ENCODE results near the gene UPK3BL1. TPM values are rescaled to one million over a fixed set of nuclear protein-coding genes. Genes with fewer than 3 reads are reported as not detected.
"Not testable (repeated sequence)": the region's sequence is repeated elsewhere in the genome, so short reads cannot be mapped to it uniquely, and the experiment has no call there.

The UPK3BL1 gene
- total and polyA plus RNA-seq, 2 of the 4 experiments (the other 2 are of a cell fraction), result 1.6 to 21.1 TPM

- H3K79me1 ChIP-seq (ENCODE audit: low read depth in 1 of 2, low read length in 2 of 2); dilution Hi-C loops (cut with HindIII; ENCODE audit: low sequenced_read_pairs, unreplicated experiment); H2BK20ac ChIP-seq (ENCODE audit: low read depth, low read length); H3K4me2 ChIP-seq (ENCODE audit: low read depth, low read length); H4K91ac ChIP-seq (ENCODE audit: insufficient read depth, low read depth, low read length); H3K9ac ChIP-seq (ENCODE audit: low read depth, low read length); H3K27me3 ChIP-seq (ENCODE audit: control insufficient read depth, insufficient read depth, low read length); H2BK120ac ChIP-seq (ENCODE audit: low read depth, low read length); H3K56ac ChIP-seq (ENCODE audit: extremely low read depth, insufficient read depth, low read length); H3K36me3 ChIP-seq (ENCODE audit: control insufficient read depth, insufficient read depth, low read length); intact Hi-C loops (cut with micrococcal nuclease); H3K9me3 ChIP-seq (ENCODE audit: control insufficient read depth, insufficient read depth, low read length); H3K9me1 ChIP-seq (ENCODE audit: insufficient read depth, low read length); H2AK5ac ChIP-seq (ENCODE audit: low read depth, low read length); H2AK9ac ChIP-seq (replicated peaks; ENCODE audit: low read depth, low read length, poor library complexity); ATAC-seq (ENCODE audit: low read depth); BruUV-seq (replicated peaks); POLR2A ChIA-PET (ENCODE audit: unreplicated experiment); in situ Hi-C loops (cut with MboI; ENCODE audit: low sequenced_read_pairs); H3K23ac ChIP-seq (ENCODE audit: low read depth, low read length); H3K14ac ChIP-seq (replicated peaks; ENCODE audit: low read depth, low read length); H3K27ac ChIP-seq (ENCODE audit: insufficient read depth, low read length); H2AFZ ChIP-seq (replicated peaks; ENCODE audit: low read length, poor library complexity); H3K18ac ChIP-seq (ENCODE audit: low read depth, low read length); H3K4ac ChIP-seq (ENCODE audit: low read depth, low read length); H2BK15ac ChIP-seq (ENCODE audit: low read depth, low read length); H4K20me1 ChIP-seq (ENCODE audit: insufficient read depth, low read length); H2BK5ac ChIP-seq (ENCODE audit: low read depth, low read length, poor library complexity, severe bottlenecking); H4K5ac ChIP-seq (ENCODE audit: low read depth, low read length); H3K4me3 ChIP-seq (ENCODE audit: insufficient read depth, low read depth, low read length); DNase-seq; H3K4me1 ChIP-seq (ENCODE audit: control insufficient read depth, insufficient read depth, low read length); H4K8ac ChIP-seq (ENCODE audit: low read depth in 2 of 2, low read length in 2 of 2); CTCF ChIA-PET: not testable (repeated sequence)
- WGBS, 2 experiments (ENCODE audit: extremely low coverage in 2 of 2, insufficient read length in 1 of 2), result no CpG with 5 or more reads among the region's 12 CpGs
Observed at GRCh38 chr7:102602317-102602716, 40.3 kb downstream of the UPK3BL1 start.

DNA sequence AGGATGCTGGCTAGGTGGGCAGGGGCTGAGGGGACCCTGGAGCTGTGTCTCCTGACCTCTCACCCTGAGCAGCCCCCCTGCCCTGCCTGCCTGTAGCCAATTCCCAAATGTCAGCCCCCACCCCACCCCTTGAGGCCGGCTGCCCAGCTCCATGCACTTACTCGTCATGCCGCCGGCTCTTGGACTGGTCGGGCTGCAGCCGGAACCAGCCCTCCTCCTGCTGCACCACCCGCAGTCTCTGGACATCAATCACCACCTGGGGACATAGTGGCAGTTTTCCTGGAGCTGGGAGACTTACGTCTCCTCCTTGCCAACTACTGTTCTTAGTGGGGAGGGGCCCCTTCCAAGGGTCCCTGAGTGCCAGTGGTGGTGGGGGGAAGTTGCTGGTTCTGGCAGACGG is 42.9 kb downstream of the UPK3BL1 start:
- H3K14ac ChIP-seq (replicated peaks; ENCODE audit: low read depth, low read length); H3K56ac ChIP-seq (ENCODE audit: extremely low read depth, insufficient read depth, low read length); H2BK5ac ChIP-seq (ENCODE audit: low read depth, low read length, poor library complexity, severe bottlenecking); H3K18ac ChIP-seq (ENCODE audit: low read depth, low read length); DNase-seq; H2AFZ ChIP-seq (replicated peaks; ENCODE audit: low read length, poor library complexity); dilution Hi-C loops (cut with HindIII; ENCODE audit: low sequenced_read_pairs, unreplicated experiment); CTCF ChIA-PET; H2BK120ac ChIP-seq (ENCODE audit: low read depth, low read length); H3K4me3 ChIP-seq (ENCODE audit: insufficient read depth, low read depth, low read length); H3K4me2 ChIP-seq (ENCODE audit: low read depth, low read length); POLR2A ChIA-PET (ENCODE audit: unreplicated experiment); H2BK20ac ChIP-seq (ENCODE audit: low read depth, low read length); H2BK15ac ChIP-seq (ENCODE audit: low read depth, low read length); ATAC-seq (ENCODE audit: low read depth); H4K91ac ChIP-seq (ENCODE audit: insufficient read depth, low read depth, low read length); H3K9ac ChIP-seq (ENCODE audit: low read depth, low read length); H3K36me3 ChIP-seq (ENCODE audit: control insufficient read depth, insufficient read depth, low read length); H3K4ac ChIP-seq (ENCODE audit: low read depth, low read length); H2AK5ac ChIP-seq (ENCODE audit: low read depth, low read length); H3K9me1 ChIP-seq (ENCODE audit: insufficient read depth, low read length); H3K27me3 ChIP-seq (ENCODE audit: control insufficient read depth, insufficient read depth, low read length); in situ Hi-C loops (cut with MboI; ENCODE audit: low sequenced_read_pairs); H3K79me1 ChIP-seq (ENCODE audit: low read depth in 1 of 2, low read length in 2 of 2); H3K4me1 ChIP-seq (ENCODE audit: control insufficient read depth, insufficient read depth, low read length); intact Hi-C loops (cut with micrococcal nuclease); H3K23ac ChIP-seq (ENCODE audit: low read depth, low read length); H4K8ac ChIP-seq (ENCODE audit: low read depth in 2 of 2, low read length in 2 of 2); H2AK9ac ChIP-seq (replicated peaks; ENCODE audit: low read depth, low read length, poor library complexity); H4K5ac ChIP-seq (ENCODE audit: low read depth, low read length); H4K20me1 ChIP-seq (ENCODE audit: insufficient read depth, low read length); H3K9me3 ChIP-seq (ENCODE audit: control insufficient read depth, insufficient read depth, low read length); BruUV-seq (replicated peaks); H3K27ac ChIP-seq (ENCODE audit: insufficient read depth, low read length): not testable (repeated sequence)
- no CpG with 5 or more reads among the region's 9 CpGs for WGBS, 2 experiments (ENCODE audit: extremely low coverage in 2 of 2, insufficient read length in 1 of 2)

All from IMR-90 (cell line).